HG03442 (cell line): ENCODE results near the gene ATP2B1.

ENCODE experiments used
- ATAC-seq: cut with Tn5 transposase; IDR thresholded peaks from one replicate; pipeline ENCODE4 v1.9.1; 2021; ENCODE audit warnings: mild to moderate bottlenecking, moderate library complexity; ENCODE audit not compliant: unreplicated experiment

ATP2B1 gene

DNA sequence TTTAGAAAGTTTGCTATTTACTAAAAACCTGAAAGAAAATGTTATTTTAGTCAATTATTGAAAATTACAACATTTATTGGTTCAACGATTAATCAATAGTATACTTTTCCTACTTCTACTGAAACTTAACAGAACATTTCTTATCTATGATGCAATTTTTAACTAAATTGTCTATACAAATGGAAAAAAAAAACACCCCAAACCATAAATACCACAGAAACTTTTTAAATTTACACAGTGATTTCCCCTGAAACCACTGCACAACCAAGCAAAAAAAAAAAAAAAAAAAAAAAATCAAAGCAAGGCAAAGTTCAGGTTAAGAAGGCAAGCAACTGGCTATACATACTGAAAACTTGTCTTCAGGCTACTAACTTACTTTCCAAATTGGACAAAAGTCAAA, 110.9 kb downstream of the ATP2B1 start:
- peak; percentile 49 for ATAC-seq

DNA sequence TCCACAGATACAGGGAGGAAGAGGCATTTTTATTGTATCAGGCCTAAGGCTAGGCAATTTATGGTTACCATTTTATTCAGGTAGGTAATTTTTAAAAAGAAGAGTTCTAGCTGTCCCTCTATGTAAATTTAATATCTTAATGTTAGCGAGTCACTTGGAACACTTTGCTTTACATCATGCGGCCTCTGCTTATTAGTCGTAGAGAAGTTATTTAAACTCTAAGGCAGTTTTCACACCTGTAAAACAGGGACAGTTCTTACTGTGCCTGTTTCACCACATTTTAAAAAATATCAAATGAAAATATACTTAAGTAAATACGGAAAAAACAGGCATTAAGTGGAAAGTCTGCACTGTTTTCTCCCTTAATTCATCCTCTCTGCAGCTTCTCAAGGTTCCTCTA, 111.4 kb downstream of the ATP2B1 start:
- no peak for ATAC-seq

DNA sequence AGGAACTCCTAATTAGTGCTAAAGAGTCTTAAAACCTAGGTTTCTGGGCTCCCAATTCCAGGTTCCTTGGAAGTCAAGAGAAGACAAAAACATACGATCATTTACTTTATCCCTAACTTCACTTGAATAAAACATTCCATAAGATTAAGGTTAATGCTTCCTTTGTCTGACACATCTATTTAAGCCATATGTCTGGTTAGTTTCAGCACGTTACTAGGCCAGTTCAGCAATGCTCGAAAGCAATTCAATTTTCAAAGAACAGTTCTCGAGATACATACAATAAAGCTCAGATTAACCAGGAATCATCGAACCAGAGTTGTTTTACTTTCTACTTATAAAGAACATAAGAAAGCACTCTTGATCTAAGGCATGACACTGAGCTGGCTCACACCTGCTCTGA, 114.8 kb downstream of the ATP2B1 start:
- ATAC-seq = no peak

DNA sequence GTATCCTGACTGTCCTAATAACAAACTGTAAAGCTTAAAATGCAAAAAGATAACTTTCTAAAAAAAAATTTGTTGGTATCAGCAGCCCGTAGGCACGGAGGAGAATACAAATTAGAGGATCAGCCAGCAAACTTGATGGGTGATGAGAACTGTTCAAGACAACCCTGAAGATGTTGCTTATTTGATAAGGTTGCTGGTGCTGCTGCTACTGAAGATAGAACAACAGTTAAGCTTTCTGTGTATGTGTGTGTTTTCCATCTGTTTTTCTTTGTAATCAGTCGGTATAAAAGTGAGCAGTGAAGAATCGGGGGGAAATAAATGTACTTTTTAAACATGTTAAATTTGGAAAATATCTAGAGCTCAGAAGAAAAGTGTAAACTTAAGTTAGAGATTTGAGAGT, 115.4 kb downstream of the ATP2B1 start:
- no peak for ATAC-seq

DNA sequence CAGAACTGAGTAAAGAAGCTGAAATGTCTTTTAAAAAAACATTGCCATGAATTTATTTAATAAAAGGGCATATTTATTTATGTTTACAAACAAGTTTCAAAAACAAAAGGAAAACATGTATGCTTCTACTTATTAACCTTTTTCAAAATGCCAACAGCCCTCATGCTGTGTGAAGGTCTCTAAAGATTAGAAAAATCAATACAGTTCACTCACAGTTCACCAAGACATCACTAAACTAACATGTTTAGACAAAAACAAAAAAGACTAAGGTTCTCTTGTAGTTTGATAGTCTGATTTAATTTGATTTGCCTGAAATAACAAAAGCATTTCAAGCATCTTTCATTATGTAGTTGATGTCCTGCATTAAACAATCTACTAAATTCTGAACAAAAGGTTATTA, 118.9 kb downstream of the ATP2B1 start:
- no peak for ATAC-seq

DNA sequence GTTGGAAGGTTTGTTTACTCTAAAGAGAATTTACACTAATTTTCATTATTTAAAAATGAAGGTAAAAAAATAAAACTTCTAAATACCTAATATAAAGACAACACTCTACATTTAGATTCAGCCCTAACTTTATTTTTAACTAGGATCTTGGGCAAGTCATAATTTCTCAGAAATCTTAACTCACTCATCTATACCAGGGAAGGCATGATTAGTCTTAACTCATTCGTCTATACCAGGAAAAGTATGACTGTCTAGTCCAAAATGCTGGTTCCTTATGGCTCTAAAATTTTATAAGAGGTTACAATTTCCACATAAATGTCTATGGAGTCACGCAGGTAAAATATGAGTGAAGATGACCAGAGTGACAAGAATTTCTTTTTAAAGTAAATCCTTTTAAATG, 130.1 kb downstream of the ATP2B1 start:
- no peak for ATAC-seq

DNA sequence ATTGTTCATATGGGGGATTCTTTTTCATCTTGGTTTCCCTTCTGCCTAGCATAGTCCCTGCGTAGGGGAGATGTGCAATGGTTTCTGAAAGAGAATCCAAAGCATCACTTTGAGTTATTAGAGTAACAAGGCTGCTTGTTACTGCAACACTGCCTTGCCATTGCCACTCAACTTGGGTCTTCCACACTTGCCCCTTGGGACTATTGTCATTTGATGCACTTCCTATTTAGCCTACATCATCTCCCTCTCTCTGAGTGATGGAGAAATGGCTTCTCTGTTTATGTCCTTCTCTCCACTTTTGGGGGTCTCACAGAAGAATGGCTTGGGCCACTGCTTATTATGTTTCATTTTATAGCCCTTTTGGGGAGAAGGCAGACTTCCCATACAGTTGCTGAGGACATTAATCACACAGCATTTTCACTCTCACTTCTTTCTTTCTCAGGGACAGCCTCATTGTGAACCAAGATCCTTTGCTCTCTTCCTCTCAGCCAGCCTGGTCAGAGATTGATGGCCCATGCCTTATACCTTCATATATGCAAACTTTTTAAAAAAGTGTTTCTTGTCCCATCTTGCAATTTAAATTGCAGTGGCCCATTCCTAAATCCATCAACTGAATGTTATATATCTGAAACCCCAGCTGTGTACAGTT, 131.9 kb downstream of the ATP2B1 start:
- ATAC-seq = no peak

DNA sequence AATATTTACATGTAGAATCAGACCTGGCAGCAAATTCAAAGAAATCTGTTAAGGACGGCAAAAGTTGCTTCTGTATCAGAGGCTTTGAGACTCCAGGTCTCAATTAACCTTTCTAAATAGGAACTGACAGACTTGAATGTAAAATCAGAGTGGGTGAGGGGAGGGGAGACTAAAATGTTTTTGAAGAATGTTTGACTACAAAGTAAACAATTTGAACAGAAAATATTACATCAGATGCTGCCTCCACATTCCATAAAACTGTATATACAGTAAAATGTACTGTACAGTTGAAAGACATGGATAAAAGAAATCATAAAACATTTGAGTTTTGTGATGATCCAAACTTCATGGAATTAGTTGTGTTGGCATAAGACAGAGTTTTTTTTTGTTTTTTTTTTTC, 133.3 kb downstream of the ATP2B1 start:
- no peak for ATAC-seq

DNA sequence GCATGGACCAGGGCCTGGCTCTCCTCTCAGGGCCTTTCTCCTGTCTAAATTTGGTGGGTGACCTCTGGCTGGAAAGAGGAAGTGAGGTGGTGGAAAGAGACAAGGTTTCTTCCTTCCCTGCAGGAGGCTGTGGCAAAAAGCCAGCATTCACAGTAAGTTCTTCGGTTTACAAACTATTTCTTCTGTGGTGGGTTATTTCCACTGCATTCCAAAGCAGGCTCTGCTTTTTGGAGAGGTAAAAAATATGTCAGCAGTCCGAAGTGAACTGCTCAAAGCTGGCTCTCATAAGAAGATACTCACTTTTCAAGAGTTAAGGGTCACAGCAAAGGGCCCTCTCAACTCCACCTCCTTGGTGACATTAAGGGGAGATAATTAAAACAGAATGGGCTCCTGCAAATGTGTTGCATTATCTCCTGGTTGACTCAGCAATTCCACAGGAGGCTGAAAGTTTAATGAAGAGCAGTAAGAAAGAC, 133.9 kb downstream of the ATP2B1 start:
- ATAC-seq = peak; percentile 37

DNA sequence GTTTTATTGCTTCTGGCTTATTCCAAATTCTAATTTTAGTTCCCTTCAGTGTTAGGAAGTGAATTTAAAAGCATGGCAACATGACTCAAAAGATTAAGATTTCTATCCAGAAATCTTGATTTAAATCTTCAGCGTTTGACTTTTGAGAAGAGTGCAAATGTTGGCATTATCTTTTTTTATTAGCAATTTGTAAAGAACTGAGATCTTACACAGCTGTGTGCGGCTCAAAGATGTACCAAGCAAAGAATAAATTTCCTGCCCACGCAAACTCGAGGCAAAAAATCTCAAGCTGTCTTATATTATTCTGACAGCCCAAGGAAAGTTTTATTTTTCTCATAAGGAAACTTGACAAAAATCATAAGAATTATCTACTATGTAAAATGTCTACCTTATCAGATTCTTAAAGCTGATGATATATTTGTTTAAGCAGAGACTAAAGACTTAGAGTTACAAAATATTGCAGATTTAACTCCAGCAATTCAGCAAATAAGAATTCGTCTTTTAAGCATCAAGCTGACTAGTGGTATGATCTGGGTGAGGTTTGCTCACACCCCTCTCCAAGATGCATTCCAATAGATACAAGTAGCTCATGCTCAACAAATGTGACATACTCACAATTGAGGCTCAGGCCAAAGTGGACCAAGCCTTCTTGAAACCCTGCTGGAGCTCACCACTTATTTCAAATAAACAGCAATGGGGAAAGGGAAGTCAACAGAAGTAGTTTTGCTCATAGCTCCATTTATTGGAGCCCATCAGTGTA, 135.4 kb downstream of the ATP2B1 start:
- ATAC-seq = no peak

DNA sequence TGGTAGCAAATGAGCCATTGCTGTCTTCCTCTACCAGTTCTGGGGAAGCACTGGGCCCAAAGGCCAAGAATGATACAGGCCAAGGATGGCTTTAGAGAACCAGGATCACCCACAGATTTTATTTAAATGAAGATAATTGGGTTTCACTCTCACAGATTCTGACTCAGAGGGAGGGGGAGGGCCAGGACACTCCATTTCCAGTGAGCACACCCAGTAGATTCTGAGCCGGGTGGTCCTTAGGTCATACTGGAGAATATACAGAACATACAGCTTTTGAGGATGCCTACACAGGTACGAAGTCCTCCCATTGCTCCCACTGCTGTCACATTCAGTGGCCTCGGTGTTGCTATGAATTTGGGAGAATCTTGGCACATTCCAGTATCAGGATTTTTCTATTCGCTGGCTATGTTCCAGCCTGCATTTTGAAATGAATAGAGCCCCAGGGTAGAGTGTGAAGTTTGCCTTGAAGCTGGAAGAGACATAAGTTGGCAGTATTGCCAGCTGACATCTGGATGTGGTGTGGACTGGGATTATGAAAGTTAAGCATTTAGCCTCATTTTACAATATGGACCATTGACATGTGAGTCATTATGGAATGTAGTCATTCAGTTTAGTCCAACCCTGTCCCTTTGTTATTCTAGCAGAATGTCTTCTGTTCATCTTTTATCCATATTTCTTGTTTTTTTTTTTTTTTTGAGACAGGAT, 137.0 kb downstream of the ATP2B1 start:
- ATAC-seq = no peak

DNA sequence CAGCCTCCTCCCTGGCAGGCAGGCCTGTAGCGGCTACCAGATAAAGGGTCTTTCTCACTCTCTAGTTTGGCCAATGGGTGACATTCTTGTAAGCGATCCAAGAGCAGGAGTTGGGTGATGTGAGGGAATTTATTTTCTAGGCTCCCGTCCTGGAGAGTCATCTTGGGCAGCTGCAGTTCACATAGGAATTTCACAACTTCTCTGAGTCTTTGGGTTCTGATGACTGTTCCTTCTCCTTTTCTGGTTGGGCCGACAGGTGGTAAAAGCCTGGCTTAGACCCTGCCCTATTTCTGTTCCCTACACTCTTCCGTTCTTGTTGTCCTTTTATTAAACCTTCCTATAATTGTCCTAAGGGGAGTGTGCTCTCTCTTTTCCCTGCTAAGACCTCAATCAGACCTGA, 140.2 kb downstream of the ATP2B1 start:
- no peak for ATAC-seq

DNA sequence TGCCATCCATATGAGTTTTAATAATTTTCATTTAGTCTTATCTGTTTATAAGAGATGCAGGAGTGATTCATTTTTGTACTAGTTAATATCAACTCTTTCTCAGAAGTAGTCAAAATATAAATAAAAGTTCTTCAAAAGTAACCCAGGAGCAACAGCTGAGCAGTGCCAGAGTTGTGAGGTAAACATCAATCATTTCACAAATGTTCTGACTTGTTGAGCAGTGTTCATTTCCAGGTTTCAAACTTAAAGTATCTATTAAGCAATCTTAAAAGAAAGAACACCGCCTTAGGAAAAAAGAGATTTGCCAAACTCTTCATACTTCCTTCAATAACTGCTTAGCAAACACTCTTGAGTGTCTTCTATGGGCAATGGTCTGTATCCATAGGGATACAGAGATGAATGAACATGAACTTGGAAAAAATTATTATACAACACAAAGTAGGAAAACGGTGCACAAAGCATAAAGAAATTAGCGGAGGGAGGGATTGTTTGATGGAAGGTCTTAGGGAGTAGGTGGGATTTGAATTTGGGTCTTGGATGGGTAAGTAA, 140.9 kb downstream of the ATP2B1 start:
- no peak for ATAC-seq

DNA sequence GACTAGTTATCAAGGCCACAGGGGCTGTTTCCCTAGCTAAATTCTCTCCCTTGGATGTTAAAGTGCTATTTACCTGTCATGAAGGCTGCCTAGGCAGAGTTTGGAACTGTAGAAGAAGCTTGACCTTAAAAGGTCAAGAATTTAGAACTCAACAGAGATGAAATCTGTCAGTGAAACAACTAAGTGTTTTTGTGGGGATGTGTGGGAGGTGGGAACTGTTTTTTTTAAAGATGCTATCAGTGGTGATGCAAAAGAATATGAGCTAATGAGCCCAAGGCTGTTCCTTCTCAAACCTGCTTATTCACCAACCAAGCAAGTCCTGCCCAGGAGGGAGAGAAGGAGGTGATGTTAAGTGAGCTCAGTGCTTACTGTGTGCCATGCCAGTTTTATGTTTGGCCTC, 142.0 kb downstream of the ATP2B1 start:
- ATAC-seq = peak; percentile 68

DNA sequence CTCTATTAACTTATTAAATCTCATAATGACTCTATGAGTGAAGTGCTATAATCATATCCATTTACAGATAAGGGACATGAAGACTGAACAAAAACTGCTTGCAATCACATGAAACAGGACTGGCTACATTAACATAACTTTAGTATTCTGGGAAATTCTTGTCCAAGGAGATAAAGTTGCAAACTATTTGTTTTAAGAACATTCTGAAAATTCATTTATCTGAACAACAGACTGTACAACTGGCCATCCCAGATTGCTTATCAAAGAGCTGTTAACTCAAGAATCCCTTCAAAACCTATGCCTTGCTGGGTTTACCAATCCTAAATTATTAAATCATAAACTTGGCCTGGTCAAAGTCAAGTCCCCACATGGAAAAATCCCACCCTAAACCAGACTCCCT, 143.6 kb downstream of the ATP2B1 start:
- ATAC-seq = no peak

DNA sequence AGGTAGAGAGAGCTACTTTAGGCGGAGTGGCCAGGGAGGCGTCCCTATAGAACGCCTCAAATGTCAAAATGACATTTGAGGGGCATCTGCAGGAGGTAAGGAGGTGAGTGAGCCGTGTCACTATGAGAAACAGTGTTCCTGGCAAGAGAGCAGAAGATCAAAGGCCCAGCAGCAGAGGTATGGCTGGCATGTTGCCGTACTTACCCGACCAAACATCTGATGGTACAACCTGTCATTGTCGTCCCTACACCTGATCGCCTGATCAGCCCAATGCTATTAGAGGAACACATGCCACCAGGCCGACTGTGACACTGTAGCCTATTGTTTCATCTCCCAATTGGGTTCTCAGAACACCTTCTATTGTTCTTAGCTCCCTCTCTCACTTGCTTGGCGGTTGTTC, 148.9 kb downstream of the ATP2B1 start:
- no peak for ATAC-seq

DNA sequence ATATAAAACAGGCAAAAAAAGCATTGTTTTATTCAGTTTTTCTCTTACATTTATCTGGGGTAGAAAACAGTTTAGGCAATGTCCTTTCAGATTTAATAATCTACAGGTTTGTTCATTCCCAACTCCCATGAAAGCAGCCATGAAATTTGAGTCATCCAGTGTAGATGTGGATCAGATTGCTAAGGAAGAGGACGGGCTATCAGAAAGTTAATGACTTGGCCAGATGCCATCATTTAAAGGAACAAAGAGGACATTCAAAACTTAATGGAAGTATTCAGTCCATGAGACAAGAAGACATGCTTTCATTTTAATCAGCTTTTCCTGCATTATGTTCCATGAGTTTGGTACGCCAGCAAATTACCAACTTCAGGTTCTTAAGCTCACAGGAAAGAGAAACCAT, 151.7 kb downstream of the ATP2B1 start:
- no peak for ATAC-seq

DNA sequence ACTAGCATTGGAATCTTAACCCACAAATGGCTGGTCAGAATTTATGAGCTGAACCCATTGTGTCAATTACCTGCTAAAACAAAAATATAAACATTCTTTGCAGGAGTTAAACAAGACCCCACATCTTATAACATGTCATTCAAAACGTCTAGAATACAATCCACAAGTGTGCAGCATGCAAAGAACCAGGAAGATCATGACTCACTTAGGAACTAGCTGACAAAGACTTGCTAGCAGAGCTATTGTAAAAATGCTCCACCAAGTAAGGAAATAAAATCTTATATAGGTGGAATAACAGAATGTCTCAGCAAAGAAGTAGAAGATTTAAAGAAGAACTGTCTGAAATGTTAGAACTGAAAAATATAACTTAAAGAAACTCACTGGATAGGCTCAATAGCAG, 156.3 kb downstream of the ATP2B1 start:
- ATAC-seq = no peak

DNA sequence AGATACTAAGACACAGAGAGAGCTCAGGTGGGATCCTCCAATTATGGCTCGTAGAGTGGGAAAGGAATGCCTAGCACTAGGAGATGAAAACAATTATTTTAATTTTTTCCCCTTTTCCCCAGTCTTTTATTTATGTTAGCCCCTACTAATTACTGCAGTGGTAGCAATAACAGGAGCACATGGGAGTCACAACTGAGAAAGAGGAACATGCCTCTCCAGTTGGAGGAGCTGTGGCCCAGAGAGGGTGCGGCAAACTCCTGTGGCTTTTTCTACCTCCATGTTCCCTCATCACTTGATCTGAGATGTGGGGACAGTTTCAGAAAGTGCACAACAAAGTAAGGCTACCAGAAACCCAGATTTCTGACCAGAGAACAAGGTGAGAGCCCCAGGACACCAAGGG, 156.9 kb downstream of the ATP2B1 start:
- ATAC-seq = no peak

DNA sequence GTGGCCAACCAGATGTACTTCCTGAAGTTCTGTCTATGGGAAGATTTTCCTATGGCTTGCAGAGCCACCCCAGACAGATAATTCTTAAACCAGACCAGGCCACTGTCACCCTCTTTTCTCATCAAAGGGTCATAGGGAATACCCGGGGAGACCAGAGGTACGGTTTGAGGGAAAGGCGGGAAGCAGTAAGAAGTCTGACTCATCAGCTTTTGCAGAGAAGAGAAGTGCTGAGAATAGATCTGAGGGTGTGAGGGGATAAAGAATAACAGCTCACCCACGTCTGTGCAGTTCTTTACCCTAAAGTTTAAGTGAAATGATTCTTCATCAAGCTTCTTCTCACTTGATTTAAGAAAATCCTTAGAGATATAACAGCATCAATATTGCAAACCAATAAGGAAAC, 161.5 kb downstream of the ATP2B1 start:
- ATAC-seq = no peak

DNA sequence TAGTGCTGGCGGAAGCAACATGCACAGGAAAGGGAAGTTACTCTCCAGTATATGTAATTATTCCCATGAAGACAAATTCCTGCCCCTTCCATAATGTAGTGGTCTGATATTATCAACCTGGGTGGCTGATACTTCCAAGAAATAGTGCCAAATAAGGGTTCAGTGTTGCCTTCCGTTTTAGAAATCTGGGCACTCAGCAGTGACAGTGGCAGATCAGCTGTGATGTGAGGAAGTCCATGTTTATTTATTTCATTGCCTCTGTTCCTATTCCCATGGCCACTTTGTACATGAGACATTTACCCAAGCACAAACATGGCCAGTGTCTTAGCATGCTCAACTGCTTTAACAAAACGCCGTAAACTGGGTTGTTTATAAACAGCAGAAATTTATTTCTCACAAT, 162.5 kb downstream of the ATP2B1 start:
- ATAC-seq = no peak

DNA sequence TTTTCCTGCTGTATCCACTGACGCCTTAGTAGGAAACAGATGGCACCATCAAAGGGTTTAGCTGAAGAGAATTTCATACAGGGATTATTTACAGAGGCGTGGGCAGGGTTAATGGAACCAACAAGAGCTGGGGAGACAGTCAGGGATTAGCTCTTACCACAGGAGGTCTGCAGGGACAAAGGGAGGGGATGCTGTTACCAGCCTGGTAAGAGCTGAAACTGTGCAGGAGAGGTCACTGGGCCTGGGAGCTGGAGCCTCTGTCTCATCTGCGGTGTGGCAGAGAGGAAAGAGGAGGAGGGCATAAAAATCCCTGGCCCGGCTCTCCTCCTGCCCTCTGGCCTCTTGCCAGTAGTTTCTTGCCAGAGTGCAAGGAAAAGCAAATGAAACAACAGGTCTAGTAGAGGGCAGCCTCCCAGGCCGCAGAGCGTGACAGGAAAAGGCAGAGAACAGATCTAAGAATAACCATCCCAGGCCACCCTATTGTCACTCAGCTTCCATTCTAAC, 163.9 kb downstream of the ATP2B1 start:
- ATAC-seq = peak; percentile 27
